Measurements from ENCODE around the gene ADAM22. TPM values are rescaled to one million over a fixed set of nuclear protein-coding genes. Genes with fewer than 3 reads are reported as not detected.

The ADAM22 gene
- total and polyA plus RNA-seq, 10 of the 15 experiments (the other 5 are each of a cell fraction or from before 2014, with no cell fraction given): 1.4 to 24.5 (median 7.6) TPM

DNA sequence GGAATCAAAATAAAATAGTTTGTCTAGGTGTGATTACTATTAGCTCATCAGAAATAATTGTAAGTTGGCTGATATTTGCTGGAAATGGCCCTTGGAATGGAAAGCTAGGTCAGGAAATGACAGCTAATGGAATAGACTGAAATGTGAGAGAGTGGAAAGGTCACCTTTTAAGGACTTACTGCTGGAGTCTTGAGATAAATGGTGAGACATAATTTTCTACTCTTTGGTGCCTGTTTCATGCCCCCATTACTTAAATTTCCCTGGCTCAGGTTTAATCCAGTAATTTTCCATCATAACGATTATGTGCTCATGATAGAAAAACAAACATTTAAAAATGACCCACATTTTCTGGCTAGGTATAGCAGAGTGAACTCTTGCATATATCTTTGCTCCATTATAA, 123.6 kb downstream of the ADAM22 start (continued):
- TF ChIP-seq, protein P1, sequence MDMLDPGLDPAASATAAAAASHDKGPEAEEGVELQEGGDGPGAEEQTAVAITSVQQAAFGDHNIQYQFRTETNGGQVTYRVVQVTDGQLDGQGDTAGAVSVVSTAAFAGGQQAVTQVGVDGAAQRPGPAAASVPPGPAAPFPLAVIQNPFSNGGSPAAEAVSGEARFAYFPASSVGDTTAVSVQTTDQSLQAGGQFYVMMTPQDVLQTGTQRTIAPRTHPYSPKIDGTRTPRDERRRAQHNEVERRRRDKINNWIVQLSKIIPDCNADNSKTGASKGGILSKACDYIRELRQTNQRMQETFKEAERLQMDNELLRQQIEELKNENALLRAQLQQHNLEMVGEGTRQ (IDR thresholded peaks at IDR 0.05; ENCODE audit: borderline replicate concordance, low read depth, low read length): no peak
- no peak for TF ChIP-seq BCL11A (IDR thresholded peaks at IDR 0.05; ENCODE audit: low read depth, low read length)
- TF ChIP-seq SMARCA5 (IDR thresholded peaks at IDR 0.05): no peak
- no peak for TF ChIP-seq STAT3 (IDR thresholded peaks at IDR 0.05; ENCODE audit: low read depth, low read length)
- TF ChIP-seq SMAD5 (IDR thresholded peaks at IDR 0.05; ENCODE audit: low read depth): no peak
- TF ChIP-seq EED (IDR thresholded peaks at IDR 0.05; ENCODE audit: low read depth): no peak
- TF ChIP-seq NR2F1 (conservative IDR thresholded peaks at IDR 0.05): no peak
- no peak for TF ChIP-seq KDM1A (IDR thresholded peaks at IDR 0.05; ENCODE audit: borderline replicate concordance)
- no peak for TF ChIP-seq KAT2A (conservative IDR thresholded peaks at IDR 0.05; ENCODE audit: control insufficient read depth, low read depth, low read length)
- no peak for TF ChIP-seq CBFB (IDR thresholded peaks at IDR 0.05; ENCODE audit: low read depth)
- TF ChIP-seq SMC3 (IDR thresholded peaks at IDR 0.05; ENCODE audit: borderline replicate concordance, low read length): no peak
- TF ChIP-seq, protein P2, sequence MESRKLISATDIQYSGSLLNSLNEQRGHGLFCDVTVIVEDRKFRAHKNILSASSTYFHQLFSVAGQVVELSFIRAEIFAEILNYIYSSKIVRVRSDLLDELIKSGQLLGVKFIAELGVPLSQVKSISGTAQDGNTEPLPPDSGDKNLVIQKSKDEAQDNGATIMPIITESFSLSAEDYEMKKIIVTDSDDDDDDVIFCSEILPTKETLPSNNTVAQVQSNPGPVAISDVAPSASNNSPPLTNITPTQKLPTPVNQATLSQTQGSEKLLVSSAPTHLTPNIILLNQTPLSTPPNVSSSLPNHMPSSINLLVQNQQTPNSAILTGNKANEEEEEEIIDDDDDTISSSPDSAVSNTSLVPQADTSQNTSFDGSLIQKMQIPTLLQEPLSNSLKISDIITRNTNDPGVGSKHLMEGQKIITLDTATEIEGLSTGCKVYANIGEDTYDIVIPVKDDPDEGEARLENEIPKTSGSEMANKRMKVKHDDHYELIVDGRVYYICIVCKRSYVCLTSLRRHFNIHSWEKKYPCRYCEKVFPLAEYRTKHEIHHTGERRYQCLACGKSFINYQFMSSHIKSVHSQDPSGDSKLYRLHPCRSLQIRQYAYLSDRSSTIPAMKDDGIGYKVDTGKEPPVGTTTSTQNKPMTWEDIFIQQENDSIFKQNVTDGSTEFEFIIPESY (IDR thresholded peaks at IDR 0.05): no peak

DNA sequence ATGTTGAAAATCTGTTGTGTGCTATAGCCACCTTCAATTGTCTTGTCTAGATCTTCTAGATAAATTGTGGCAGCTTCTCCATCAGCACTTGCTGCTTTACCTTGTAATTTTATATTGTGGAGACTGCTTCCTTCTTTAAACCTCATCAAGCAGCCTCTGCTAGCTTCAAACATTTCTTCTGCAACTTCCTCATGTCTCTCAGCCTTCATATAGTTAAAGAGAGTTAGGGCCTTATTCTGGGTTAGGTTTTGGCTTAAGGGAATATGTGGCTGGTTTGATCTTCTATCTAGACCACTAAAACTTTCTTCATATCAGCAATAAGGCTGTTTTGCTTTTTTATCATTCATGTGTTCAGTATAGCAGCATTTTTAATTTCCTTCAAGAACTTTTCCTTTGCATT, 128.2 kb downstream of the ADAM22 start:
- CTCF ChIA-PET: interaction anchor here (0.9 kb wide), 1 partner anchor 10 kb away, joined by 3 read pairs; no protein-coding TSS in a partner anchor
- no TSS peak for BruUV-seq (replicated peaks)
- no peak for FAIRE-seq
- Histone ChIP-seq H3K4me1 (ENCODE audit: control insufficient read depth, insufficient read depth, low read length) (no peaks in the 10 kb centered on the region), H3K4me2 (ENCODE audit: control insufficient read depth, insufficient read depth) (no peak overlapping the region), H3K9ac (ENCODE audit: control insufficient read depth, insufficient read depth, low read length) (no peak overlapping the region), H3K4me3 (no peak overlapping the region), H3K27me3 (replicated peaks in 1 of 2; ENCODE audit: control insufficient read depth in 2 of 2, insufficient read depth in 2 of 2, low read length in 1 of 2) (no peaks in the 10 kb centered on the region), H3K36me3 (ENCODE audit: control insufficient read depth in 2 of 2, insufficient read depth in 2 of 2, low read length in 1 of 2) (no peaks in the 10 kb centered on the region), H2AFZ (ENCODE audit: control insufficient read depth, low read depth, low read length) (no peak overlapping the region), H4K20me1 (ENCODE audit: control insufficient read depth, insufficient read depth) (no peaks in the 10 kb centered on the region), H3K27ac (ENCODE audit: control insufficient read depth, insufficient read depth) (no peak overlapping the region), H3K9me3 (replicated peaks; ENCODE audit: control insufficient read depth, insufficient read depth, low read length) (no peaks in the 10 kb centered on the region), H3K79me2 (ENCODE audit: control insufficient read depth, insufficient read depth, low read length) (no peaks in the 10 kb centered on the region)
- no peak for ATAC-seq
- SMC1A ChIA-PET (ENCODE audit: uncharacterized antibody, unreplicated experiment): interaction anchor here (1.4 to 2.4 kb wide), 4 partner anchors 10 to 224 kb away, joined by 4 to 10 read pairs (median 6); no protein-coding TSS in a partner anchor
- POLR2A ChIA-PET: interaction anchor here (0.6 kb wide), 2 partner anchors 9 to 156 kb away, joined by 4 to 6 read pairs; no protein-coding TSS in a partner anchor
- intact Hi-C loops (cut with micrococcal nuclease; ENCODE audit: unreplicated experiment): no loop called here
- RAD21 ChIA-PET (ENCODE audit: unreplicated experiment): no interaction called here
- in situ Hi-C loops (cut with MboI): no loop called here
- no peak for DNase-seq (ENCODE audit: low read depth, low spot score)
- TF ChIP-seq, protein P3, sequence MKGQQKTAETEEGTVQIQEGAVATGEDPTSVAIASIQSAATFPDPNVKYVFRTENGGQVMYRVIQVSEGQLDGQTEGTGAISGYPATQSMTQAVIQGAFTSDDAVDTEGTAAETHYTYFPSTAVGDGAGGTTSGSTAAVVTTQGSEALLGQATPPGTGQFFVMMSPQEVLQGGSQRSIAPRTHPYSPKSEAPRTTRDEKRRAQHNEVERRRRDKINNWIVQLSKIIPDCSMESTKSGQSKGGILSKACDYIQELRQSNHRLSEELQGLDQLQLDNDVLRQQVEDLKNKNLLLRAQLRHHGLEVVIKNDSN (IDR thresholded peaks at IDR 0.05; ENCODE audit: borderline replicate concordance, extremely low read length, insufficient read depth, low read depth, low read length): no peak
- TF ChIP-seq, protein P4, sequence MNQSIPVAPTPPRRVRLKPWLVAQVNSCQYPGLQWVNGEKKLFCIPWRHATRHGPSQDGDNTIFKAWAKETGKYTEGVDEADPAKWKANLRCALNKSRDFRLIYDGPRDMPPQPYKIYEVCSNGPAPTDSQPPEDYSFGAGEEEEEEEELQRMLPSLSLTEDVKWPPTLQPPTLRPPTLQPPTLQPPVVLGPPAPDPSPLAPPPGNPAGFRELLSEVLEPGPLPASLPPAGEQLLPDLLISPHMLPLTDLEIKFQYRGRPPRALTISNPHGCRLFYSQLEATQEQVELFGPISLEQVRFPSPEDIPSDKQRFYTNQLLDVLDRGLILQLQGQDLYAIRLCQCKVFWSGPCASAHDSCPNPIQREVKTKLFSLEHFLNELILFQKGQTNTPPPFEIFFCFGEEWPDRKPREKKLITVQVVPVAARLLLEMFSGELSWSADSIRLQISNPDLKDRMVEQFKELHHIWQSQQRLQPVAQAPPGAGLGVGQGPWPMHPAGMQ (IDR thresholded peaks at IDR 0.05; ENCODE audit: borderline replicate concordance): no peak
- TF ChIP-seq DPF2 (IDR thresholded peaks at IDR 0.05) (no peak), JUNB (IDR thresholded peaks at IDR 0.05) (no peak), SUPT20H (IDR thresholded peaks at IDR 0.05; ENCODE audit: borderline replicate concordance, control insufficient read depth, low read depth, low read length) (no peak), MTA2 (IDR thresholded peaks at IDR 0.05; ENCODE audit: low read depth) (no peak), PAX8 (IDR thresholded peaks at IDR 0.05) (no peak), FOXM1 (IDR thresholded peaks at IDR 0.05; ENCODE audit: low read depth, low read length) (no peak)
- TF ChIP-seq, protein P1 (IDR thresholded peaks at IDR 0.05; ENCODE audit: borderline replicate concordance, low read depth, low read length): no peak

All from GM12878 (cell line).